Stimulated activated naive CD8-positive, alpha-beta T cell treated with anti-CD3 and anti-CD28 coated beads, Interleukin-15, amount 100 ng/mL, for 72 hours (primary cell): ENCODE results near the gene DLGAP3.
A peak's percentile ranks its signal among the peaks of the same experiment; 100 is the strongest.

Source experiments
- ATAC-seq: fragments of 150-1000 bp; cut with Tn5 transposase; 2 replicates; pipeline ENCODE4 v1.10.0; 2021; ENCODE audit warnings: mild to moderate bottlenecking, moderate library complexity
- DNase-seq, 2 donors: peaks; one replicate each; pipeline ENCODE4 v3.0.0; 2021 to 2022
- H3K27ac Mint-ChIP-seq, 2 donors: one replicate each; pipeline ENCODE4 v1.8.0; 2022; ENCODE audit warnings: mild to moderate bottlenecking in 2 of 2, mixed read lengths in 2 of 2, moderate library complexity in 2 of 2
- H3K27me3 Mint-ChIP-seq: one replicate; pipeline ENCODE4 v1.8.0; 2022; ENCODE audit warnings: mixed read lengths
- H3K4me1 Mint-ChIP-seq: one replicate; pipeline ENCODE4 v1.8.0; 2022; ENCODE audit warnings: mild to moderate bottlenecking, mixed read lengths
- H3K4me3 Mint-ChIP-seq, 2 donors: one replicate each; pipeline ENCODE4 v1.8.0; 2022; ENCODE audit warnings: mild to moderate bottlenecking in 2 of 2, mixed read lengths in 2 of 2, moderate library complexity in 1 of 2
- H3K9me3 Mint-ChIP-seq, 2 donors: one replicate each; pipeline ENCODE4 v1.8.0; 2022; ENCODE audit warnings: mixed read lengths in 2 of 2

Gene DLGAP3

GRCh38 chr1:34900775-34901502, 28.5 kb downstream of the DLGAP3 start:
- DNase-seq (no peak), ATAC-seq (no peak)
- Mint-ChIP-seq H3K9me3 (no peaks in the 10 kb centered on the region), H3K27me3 (peaks cover 23% of the 10 kb centered on the region), H3K4me3 (no peak overlapping the region), H3K4me1 (no peaks in the 10 kb centered on the region), H3K27ac (no peak overlapping the region)

DNA sequence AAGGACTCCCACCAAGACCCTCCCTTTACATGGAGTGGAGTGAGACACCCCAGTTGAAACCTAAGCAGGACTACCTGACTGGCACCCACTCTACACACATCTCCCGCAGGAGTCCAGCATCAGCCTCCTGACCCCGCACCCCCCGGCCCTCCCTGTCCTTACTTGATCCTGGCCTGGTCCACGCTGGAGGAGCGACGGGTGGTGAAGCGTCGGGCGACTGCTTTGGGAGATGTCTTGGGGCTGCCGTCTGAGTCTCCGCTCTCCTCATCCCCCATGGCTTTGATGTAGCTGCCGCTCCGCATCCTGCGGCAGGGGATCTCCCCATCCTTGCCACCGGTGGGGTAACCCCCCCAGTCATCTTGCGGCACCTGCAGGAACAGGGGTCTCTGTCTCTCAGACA, 29.5 kb downstream of the DLGAP3 start:
- DNase-seq (no peak), ATAC-seq (no peak)
- no peak overlapping the region for H3K4me3 Mint-ChIP-seq
- no peaks in the 10 kb centered on the region for H3K9me3 Mint-ChIP-seq
- no peaks in the 10 kb centered on the region for H3K4me1 Mint-ChIP-seq
- H3K27me3 Mint-ChIP-seq, result peaks cover 23% of the 10 kb centered on the region
- H3K27ac Mint-ChIP-seq, result no peak overlapping the region

- Mint-ChIP-seq H3K27me3 (peaks cover 23% of the 10 kb centered on the region), H3K4me1 (no peaks in the 10 kb centered on the region), H3K4me3 (no peak overlapping the region), H3K9me3 (no peaks in the 10 kb centered on the region), H3K27ac (no peak overlapping the region)
- DNase-seq (no peak), ATAC-seq (no peak)
These were observed 30.0 kb downstream of the DLGAP3 start for GRCh38 chr1:34899471-34899870.

GRCh38 chr1:34898330-34898761, 31.1 kb downstream of the DLGAP3 start:
- ATAC-seq, result no peak
- no peak overlapping the region for H3K27ac Mint-ChIP-seq
- no peaks in the 10 kb centered on the region for H3K4me1 Mint-ChIP-seq
- H3K4me3 Mint-ChIP-seq, result no peak overlapping the region
- H3K9me3 Mint-ChIP-seq, result no peaks in the 10 kb centered on the region
- DNase-seq, result no peak
- H3K27me3 Mint-ChIP-seq, result peaks cover 23% of the 10 kb centered on the region

DNA sequence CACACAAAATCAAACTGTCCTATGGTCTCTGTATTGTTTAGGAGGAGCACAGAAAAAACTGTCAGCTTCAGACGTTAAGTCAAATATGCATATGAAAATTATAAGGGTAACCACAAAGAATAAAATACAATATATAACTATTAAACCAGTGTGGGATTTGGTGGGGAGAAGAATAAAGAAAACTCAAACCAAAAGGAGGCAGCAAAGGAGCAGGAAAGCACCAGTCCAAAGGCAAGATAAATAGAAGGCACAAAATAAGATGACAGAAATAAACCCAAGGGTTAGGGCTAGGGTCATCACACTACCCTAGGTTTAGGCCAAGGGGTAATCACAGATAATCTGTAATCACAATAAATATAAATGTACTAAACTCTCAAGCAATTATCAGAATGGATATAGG, 32.8 kb downstream of the DLGAP3 start:
- DNase-seq, result no peak
- ATAC-seq, result no peak
- Mint-ChIP-seq H3K27me3 (peaks cover 14% of the 10 kb centered on the region), H3K27ac (no peak overlapping the region), H3K4me3 (no peak overlapping the region), H3K9me3 (peaks cover 9 to 10% of the 10 kb centered on the region in 2 donors), H3K4me1 (no peaks in the 10 kb centered on the region)

GRCh38 chr1:34889705-34890104, 39.7 kb downstream of the DLGAP3 start:
- DNase-seq (no peak), ATAC-seq (no peak)
- Mint-ChIP-seq H3K4me3 (no peak overlapping the region), H3K4me1 (peaks cover 7% of the 10 kb centered on the region), H3K9me3 (peaks cover 11 to 13% of the 10 kb centered on the region in 2 donors), H3K27ac (no peak overlapping the region), H3K27me3 (peaks cover 51% of the 10 kb centered on the region)

DNA sequence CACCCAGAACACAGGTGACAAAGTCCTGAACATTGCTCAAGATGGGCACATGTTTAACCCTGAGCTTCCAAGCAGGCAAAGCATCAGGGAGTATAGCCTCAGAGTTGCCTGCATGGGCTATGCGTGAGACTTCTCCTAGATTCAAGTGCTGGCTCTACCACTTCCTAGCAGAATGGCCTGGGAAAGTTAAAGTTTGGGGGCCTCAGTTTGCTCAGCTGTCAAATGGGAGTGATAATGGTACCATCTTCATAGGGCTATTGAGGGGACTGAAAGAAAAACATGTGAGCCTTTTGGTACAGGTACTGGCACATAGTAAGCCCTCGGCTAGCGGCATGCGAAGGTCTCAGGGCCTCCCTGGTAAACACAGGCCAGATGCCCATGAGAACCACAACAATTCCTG, 41.9 kb downstream of the DLGAP3 start:
- ATAC-seq, result no peak
- H3K27ac Mint-ChIP-seq, result no peak overlapping the region
- H3K9me3 Mint-ChIP-seq, result peaks cover 11 to 13% of the 10 kb centered on the region in 2 donors
- H3K4me1 Mint-ChIP-seq, result peaks cover 8% of the 10 kb centered on the region
- H3K27me3 Mint-ChIP-seq, result peaks cover 73% of the 10 kb centered on the region
- DNase-seq, result no peak
- H3K4me3 Mint-ChIP-seq, result no peak overlapping the region

- peak; percentile 86 for ATAC-seq
- DNase-seq, result peak; percentile 59 to 63
- peaks cover 78% of the 10 kb centered on the region for H3K27me3 Mint-ChIP-seq
- H3K27ac Mint-ChIP-seq, result no peak overlapping the region
- peak overlapping the region; percentile 79 to 86 for H3K4me3 Mint-ChIP-seq
- H3K4me1 Mint-ChIP-seq, result peaks cover 8% of the 10 kb centered on the region
- H3K9me3 Mint-ChIP-seq, result no peaks in the 10 kb centered on the region
These were observed 43.8 kb downstream of the DLGAP3 start for GRCh38 chr1:34885405-34886247.

- peak overlapping the region; percentile 79 to 86 for H3K4me3 Mint-ChIP-seq
- peak overlapping the region in 1 of 2 donors; percentile 75 for H3K27ac Mint-ChIP-seq
- ATAC-seq (peak; percentile 2), DNase-seq (no peak)
- H3K4me1 Mint-ChIP-seq, result peaks cover 8% of the 10 kb centered on the region
- H3K27me3 Mint-ChIP-seq, result peaks cover 83% of the 10 kb centered on the region
- no peaks in the 10 kb centered on the region for H3K9me3 Mint-ChIP-seq
These were observed 44.5 kb downstream of the DLGAP3 start for GRCh38 chr1:34884961-34885360.

DNA sequence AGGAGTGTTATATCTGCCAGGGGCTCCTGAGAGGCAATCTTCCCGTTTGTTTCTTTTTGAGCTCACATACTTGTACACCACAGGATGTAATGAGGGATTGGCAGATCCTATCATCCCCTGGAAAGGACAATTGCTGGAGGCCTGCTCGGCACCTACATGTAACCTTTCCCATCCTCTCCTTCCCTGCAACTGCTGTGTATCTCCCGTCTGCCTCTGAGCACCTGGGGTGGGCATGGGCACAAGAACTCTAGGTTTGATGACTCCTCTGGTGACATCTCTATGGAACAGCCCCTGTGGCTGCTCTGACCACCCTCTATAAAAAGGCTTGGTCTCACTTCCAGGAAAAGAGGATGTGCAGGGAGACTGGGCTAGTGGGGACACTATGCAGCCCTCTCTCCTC, 44.9 kb downstream of the DLGAP3 start:
- peaks cover 8% of the 10 kb centered on the region for H3K4me1 Mint-ChIP-seq
- DNase-seq (no peak), ATAC-seq (no peak)
- H3K4me3 Mint-ChIP-seq, result peak overlapping the region; percentile 79 to 86
- no peaks in the 10 kb centered on the region for H3K9me3 Mint-ChIP-seq
- H3K27me3 Mint-ChIP-seq, result peaks cover 80% of the 10 kb centered on the region
- H3K27ac Mint-ChIP-seq, result no peak overlapping the region

GRCh38 chr1:34879230-34879629, 50.2 kb downstream of the DLGAP3 start:
- peaks cover 47% of the 10 kb centered on the region for H3K27me3 Mint-ChIP-seq
- H3K4me3 Mint-ChIP-seq, result no peak overlapping the region
- H3K9me3 Mint-ChIP-seq, result no peaks in the 10 kb centered on the region
- DNase-seq, result no peak
- H3K27ac Mint-ChIP-seq, result no peak overlapping the region
- no peak for ATAC-seq
- no peaks in the 10 kb centered on the region for H3K4me1 Mint-ChIP-seq

DNA sequence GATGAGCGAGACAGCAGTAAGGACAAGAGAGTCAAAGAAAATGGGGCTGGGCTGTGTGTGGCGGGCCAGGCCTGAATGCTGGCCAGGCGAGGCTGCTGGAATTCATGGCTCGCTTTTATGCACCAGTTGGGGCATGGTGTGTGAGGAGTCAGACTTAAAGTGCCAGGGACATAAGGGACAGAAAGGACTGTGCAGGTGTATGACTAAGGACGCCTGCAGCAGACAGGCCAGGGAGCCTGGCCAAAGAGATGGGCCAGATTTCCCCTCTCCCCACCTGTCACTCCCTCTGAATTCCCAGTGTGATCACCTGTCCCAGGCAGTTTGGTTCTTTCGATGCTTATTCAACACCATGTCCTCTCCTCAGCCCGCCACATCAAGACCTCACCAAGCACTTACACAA, 53.0 kb downstream of the DLGAP3 start:
- peaks cover 45% of the 10 kb centered on the region for H3K27me3 Mint-ChIP-seq

GRCh38 chr1:34874296-34874952, 55.0 kb downstream of the DLGAP3 start:
- Mint-ChIP-seq H3K4me1 (peaks cover 19% of the 10 kb centered on the region), H3K27ac (no peak overlapping the region), H3K4me3 (no peak overlapping the region), H3K9me3 (no peaks in the 10 kb centered on the region), H3K27me3 (peaks cover 41% of the 10 kb centered on the region)
- DNase-seq (no peak), ATAC-seq (no peak)

More for the DNA sequence above, 53.0 kb downstream of the DLGAP3 start:
- Mint-ChIP-seq H3K4me1 (peaks cover 6% of the 10 kb centered on the region), H3K9me3 (no peaks in the 10 kb centered on the region), H3K27ac (no peak overlapping the region), H3K4me3 (no peak overlapping the region)
- ATAC-seq (no peak), DNase-seq (no peak)

- Mint-ChIP-seq H3K27me3 (peaks cover 35% of the 10 kb centered on the region), H3K9me3 (no peaks in the 10 kb centered on the region), H3K27ac (no peak overlapping the region), H3K4me3 (no peak overlapping the region), H3K4me1 (peaks cover 19% of the 10 kb centered on the region)
- DNase-seq (no peak), ATAC-seq (no peak)
These were observed 57.3 kb downstream of the DLGAP3 start for GRCh38 chr1:34872133-34872503.

- peaks cover 19% of the 10 kb centered on the region for H3K4me1 Mint-ChIP-seq
- no peak overlapping the region for H3K27ac Mint-ChIP-seq
- no peaks in the 10 kb centered on the region for H3K9me3 Mint-ChIP-seq
- DNase-seq (no peak), ATAC-seq (no peak)
- peaks cover 30% of the 10 kb centered on the region for H3K27me3 Mint-ChIP-seq
- H3K4me3 Mint-ChIP-seq, result no peak overlapping the region
These were observed 57.9 kb downstream of the DLGAP3 start for GRCh38 chr1:34871443-34872132.
